DMS 273 (cell line): ENCODE measurements around the gene DCLK2.
"Not testable (repeated sequence)": the region's sequence is repeated elsewhere in the genome, so short reads cannot be mapped to it uniquely, and the experiment has no call there.

ENCODE experiments used
- DNase-seq: peaks from one replicate; lab custom pipeline; 2025; ENCODE audit not compliant: unreplicated experiment; lab: John Stamatoyannopoulos, UW

The DCLK2 gene

DNA sequence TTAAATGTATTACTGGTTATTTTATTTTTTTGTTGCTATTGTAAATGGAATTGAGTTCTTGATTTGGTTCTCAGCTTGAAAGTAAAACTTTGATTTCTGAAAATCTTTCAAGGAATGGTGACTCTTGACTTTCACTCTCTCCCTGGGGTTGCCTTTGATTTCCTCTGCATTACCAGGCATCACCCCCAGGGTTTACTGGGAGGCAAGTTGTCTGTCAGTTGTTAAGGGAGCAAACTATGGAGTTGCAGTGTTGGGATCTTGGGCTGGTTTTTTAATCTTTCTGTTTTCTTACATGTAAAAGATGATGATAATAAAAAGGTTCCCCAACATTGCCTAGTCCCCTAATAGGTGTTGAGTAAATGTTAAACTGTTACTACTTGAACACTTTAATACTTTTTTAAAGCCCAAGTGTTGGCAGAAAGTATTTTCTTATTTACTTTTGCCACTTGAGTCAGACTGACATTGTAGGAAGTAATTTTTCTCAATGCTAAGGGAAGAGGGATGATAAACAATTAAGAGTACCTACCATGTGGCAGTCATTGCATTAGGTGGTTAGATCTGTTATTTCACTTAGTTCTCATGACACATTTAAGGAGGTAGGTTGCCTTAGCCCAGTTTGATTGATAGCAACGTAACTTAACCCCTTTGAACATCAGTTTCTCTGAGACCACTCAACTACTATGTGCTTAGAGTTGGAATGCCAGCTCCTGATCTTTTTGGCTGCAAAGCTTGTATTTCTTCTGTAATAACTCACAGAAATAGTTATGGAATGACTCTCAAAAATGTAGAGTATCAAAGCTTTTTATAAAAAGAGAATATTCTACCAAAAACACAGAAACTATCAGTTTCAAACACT, 67.1 kb downstream of the DCLK2 start:
- DNase-seq: peak; percentile 3

DNA sequence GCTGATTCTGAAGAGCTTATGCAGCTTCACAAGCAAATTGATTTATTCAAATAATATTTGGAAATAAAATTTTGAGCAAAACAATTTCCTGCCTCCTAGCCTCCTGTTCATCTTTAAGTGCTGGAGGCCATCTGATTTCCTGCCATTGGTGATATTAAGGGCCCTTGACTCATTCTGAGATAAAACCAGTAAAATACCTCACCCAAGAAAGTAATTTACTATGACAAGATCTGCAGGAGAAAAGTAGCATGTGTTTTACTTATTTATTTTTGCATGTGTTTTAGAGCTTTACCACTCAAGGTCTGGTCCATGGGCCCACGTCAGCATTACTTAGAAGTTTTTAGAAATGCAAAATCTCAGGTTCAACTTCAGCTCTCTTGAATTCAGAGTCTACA, 67.7 kb downstream of the DCLK2 start:
- DNase-seq: no peak

DNA sequence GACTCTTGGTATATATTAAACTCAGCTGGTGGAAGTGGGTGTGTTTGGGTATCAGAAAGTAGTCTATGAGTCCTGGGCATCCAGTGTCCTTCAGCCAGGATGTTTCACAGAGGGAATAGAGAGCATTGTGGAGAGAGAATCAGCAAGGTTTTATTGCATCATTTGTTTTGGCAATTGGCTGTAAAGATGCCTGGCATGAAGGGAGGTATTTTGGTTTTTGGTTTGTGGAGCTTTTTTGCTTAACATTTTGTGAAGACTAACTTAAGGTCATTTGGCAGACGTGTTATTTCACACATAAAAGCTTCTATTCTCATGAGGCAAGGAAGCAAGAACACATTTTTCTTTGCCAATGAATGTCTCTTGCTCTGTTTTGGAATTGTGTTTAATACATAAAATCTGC, 71.1 kb downstream of the DCLK2 start:
- DNase-seq: no peak

GRCh38 chr4:150150629-150151062, 72.4 kb downstream of the DCLK2 start:
- DNase-seq: no peak

- no peak for DNase-seq
Observed at GRCh38 chr4:150152766-150153165, 74.5 kb downstream of the DCLK2 start.

DNA sequence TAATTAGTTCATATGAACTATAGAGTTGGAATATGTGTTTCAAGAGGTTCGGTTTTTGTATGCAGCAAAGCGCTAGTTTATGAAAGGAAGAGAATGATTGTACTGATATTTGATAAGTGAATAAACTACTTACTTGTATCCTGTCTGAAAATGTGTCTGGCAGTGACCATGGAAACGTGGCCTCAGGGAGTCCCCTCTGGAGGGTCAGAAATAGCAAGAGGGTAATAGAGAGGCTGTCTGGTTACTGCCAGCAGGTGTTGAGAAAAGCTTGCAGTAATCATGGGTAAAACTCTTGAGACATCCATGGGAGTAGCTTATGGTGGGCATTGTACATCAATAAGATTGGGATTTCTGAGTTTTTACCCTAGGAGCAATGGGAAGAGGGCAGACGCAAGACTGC, 77.1 kb downstream of the DCLK2 start:
- DNase-seq: no peak

GRCh38 chr4:150156543-150156942, 78.3 kb downstream of the DCLK2 start:
- DNase-seq: no peak

DNA sequence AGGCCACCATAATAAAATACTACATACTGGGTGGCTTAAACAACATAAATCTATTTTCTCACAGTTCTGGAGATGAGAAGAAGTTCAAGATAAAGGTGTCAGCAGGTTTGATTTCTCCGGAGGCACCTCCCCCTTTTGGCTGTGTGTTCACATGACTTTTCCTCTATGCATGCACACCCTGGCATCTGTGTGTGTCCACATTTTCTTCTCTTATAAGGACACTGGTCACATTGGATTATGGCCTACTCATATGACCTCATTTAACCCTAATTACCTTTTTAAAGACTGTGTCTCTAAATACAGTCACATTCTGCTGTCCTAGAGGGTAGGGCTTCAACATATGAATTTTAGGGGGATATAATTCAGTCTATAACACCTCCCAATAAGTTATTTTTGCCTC, 79.8 kb downstream of the DCLK2 start:
- DNase-seq: no peak

DNA sequence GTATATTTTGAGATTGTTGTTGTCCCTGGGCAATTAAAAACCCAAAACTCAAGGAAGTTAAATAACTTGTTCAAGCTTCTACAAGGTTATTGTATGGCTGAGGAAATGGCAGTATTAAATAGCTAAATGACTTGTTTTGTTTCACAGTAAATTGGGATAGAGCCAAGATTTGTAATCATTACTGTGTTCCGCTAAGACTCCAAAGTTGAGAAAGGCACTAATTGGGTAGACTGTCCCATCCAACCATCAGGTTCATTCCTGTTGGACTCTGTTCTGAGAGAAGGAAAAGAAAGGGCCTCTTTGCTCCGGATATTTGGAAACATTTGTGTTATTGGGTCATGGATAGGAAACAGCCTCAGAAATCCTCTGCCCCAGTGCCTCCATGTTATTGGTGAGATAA, 82.2 kb downstream of the DCLK2 start:
- no peak for DNase-seq

DNA sequence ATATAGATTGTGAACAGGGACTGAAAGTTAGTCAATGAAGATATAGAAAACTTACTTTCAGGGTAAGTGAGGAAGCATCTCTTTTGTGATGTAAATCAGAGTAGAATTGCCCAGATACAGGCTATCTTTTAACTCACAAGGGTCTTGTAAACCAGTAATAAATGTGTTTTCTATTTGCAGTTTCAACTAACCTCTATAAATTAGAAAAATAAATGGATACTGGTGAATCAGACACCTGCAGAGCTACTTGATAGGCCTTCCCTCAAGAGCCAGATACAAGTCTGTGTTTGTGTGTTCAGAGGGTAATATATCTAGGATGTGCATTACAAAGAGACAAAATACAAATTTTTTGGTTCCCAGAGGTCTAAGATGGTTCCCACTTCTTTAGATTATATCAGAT, 82.9 kb downstream of the DCLK2 start:
- no peak for DNase-seq

- not testable (repeated sequence) for DNase-seq
Observed at GRCh38 chr4:150162020-150162419, 83.8 kb downstream of the DCLK2 start.

GRCh38 chr4:150164055-150164454, 85.8 kb downstream of the DCLK2 start:
- no peak for DNase-seq

DNA sequence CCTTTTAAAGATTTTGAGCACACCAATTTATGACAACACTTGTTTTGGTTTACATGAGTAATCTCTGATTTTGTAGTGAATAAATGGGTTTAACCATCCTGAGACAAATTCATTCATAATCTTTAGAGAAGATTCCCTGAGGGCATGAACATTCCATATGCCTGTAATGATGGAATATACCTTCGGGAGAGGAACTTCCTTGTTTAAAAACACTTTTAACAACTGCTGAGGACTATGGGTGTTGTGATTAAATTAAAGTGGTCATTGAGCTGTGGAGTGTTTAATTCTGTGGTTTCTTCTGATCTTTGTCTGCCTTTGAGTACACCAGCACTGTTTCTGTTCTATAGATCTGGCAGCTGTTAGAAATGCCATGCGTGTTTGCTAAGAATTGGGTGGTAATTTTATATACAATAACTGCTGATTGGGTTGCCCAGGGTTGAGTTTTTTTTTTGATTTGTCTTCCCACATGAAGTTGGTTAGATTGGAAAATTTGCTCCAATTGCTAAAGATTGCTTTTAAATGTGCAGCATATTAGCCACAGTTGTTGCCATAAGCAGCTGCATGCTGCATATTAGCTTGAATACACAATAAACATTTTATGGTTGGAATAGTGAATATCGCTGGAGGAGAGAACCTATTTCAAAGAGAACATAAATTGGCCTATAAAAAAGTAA, 86.8 kb downstream of the DCLK2 start:
- DNase-seq: no peak

- DNase-seq: no peak
Observed at GRCh38 chr4:150167054-150167453, 88.8 kb downstream of the DCLK2 start.

DNA sequence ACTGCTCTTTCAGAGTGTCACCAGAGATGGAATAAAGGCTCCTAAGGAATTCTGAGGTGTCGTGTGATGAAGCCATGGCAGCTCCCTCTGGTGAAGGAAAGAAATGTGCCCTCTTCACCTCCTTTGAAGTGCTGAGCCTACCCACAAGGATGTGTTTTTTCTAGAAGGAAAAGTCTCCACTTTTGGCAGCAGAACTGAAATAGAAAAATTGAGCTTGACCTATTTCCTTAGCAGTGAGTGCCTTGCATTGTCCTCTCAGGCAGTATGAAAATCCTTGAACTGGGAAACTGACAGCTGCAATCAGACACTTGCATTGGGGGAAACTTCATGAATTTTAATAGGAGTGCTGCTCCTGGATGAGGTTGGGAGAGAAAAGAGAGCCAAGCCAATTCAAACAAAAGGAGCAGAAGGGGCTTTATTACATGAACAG, 95.2 kb downstream of the DCLK2 start:
- DNase-seq: peak; percentile 35

- DNase-seq: no peak
Observed at GRCh38 chr4:150173982-150174398, 95.7 kb downstream of the DCLK2 start.

DNA sequence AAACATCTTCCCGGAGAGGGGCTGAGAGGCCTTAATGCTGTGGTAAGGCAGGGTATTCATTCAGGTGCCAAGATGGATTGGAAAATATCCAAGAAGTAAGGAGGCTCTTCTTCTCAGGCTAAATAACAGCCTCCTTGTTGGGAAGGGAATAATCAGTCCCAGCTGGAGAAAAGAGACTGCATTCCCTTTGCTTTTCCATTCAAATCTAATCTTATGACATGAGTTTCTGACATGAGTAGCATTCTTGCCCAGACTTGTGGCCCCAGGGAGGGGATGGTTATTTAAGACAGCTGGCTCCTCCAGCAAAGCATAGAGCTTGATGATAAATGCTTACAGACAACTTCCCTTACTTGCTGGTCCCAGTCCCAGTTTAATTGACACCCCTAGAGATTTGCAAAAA, 98.3 kb downstream of the DCLK2 start:
- peak; percentile 48 for DNase-seq

GRCh38 chr4:150178161-150178560, 99.9 kb downstream of the DCLK2 start:
- peak; percentile 8 for DNase-seq

- DNase-seq: peak; percentile 18
Observed at GRCh38 chr4:150181536-150181935, 103.3 kb downstream of the DCLK2 start.

- DNase-seq: no peak
Observed at GRCh38 chr4:150182794-150183193, 104.5 kb downstream of the DCLK2 start.

DNA sequence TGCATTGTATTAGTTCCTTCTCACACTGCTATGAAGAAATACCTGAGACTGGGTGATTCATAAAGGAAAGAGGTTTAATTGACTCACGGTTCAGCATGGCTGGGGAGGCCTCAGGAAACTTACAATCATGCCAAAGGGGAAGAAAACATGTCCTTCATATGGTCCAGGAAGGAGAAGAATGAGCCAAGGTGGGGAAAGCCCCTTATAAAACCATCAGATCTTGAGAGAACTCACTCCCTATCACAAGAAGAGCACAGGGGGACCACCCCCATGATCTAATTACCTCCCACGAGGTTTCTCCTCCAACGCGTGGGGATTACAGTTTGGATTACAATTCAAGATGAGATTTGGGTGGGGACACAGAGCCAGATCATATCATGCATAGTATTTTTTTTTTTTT, 106.8 kb downstream of the DCLK2 start:
- not testable (repeated sequence) for DNase-seq

DNA sequence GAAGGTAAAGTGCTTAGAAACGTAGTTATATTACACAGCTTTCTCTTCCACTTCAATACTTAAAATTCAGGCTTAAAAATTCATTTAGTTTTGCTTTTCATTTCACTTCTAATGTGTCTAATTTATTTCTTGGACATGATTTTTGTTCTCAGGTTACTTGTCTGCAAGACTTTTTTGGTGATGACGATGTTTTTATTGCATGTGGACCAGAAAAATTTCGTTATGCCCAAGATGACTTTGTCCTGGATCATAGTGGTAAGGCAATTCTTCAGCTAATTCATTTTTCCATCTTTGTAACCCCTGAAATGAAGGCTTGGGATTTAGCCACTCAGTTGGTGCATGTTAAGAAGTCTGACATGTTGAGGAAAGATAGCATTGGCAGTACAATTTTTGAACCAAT, 114.7 kb downstream of the DCLK2 start:
- DNase-seq: no peak
